NB4 (cell line): ENCODE results near the gene CASQ2.

ENCODE experiments used
- DNase-seq: peaks from one replicate; pipeline ENCODE4 v3.0.0; 2010; ENCODE audit warnings: low read depth
- H3K4me3 ChIP-seq: one replicate; pipeline ENCODE4 v1.5.1; 2011; ENCODE audit warnings: mild to moderate bottlenecking, low read depth, low read length, moderate library complexity
- MYC ChIP-seq: IDR thresholded peaks from 2 replicates; pipeline ENCODE4 v1.6.1; 2011; ENCODE audit warnings: low read depth, low read length
- POLR2A ChIP-seq: IDR thresholded peaks from 2 replicates; pipeline ENCODE4 v1.6.1; 2011; ENCODE audit warnings: mild to moderate bottlenecking; ENCODE audit not compliant: insufficient read length; ENCODE audit errors: extremely low read depth
- TF ChIP-seq, protein P1 (sequence below): IDR thresholded peaks from one replicate; pipeline ENCODE4 v1.5.1; 2012; ENCODE audit warnings: low read depth, low read length
- TF ChIP-seq, protein P2 (sequence below): IDR thresholded peaks from 2 replicates; pipeline ENCODE4 v1.6.1; 2011; ENCODE audit warnings: low read depth, low read length

CASQ2 gene

DNA sequence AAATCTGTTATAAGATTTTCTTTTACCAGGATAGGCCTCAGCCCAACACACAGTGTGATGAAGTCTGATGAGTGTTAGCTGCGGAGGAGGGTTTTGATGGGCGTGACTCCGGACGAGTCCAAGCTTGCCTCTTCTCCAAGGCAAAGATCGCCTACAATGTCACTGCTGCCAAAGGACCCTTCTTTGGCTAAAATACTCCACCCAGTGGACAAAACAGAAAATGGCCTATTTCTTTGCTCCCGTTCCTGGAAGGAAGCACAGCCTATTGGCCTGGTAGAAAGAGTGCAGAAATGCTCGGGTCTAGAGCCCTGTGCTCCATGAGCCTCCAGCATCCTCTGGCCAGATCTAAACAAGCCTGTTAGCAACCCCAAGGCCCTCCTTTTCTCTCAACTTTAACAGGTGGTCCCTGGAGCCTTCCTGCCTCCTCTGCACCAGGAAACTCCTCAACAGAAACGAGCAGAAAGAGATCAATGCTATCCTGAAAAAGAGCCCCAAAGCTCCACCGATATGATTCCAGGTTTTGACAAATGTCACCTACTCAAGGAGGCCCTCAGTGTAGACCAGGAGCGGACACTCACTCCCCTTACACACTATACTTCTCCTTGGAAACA lies 3.4 kb upstream of the CASQ2 start:
- peak; percentile 81 for DNase-seq
- H3K4me3 ChIP-seq, result no peak overlapping the region
- TF ChIP-seq POLR2A (no peak), MYC (no peak)
- TF ChIP-seq, protein P1, sequence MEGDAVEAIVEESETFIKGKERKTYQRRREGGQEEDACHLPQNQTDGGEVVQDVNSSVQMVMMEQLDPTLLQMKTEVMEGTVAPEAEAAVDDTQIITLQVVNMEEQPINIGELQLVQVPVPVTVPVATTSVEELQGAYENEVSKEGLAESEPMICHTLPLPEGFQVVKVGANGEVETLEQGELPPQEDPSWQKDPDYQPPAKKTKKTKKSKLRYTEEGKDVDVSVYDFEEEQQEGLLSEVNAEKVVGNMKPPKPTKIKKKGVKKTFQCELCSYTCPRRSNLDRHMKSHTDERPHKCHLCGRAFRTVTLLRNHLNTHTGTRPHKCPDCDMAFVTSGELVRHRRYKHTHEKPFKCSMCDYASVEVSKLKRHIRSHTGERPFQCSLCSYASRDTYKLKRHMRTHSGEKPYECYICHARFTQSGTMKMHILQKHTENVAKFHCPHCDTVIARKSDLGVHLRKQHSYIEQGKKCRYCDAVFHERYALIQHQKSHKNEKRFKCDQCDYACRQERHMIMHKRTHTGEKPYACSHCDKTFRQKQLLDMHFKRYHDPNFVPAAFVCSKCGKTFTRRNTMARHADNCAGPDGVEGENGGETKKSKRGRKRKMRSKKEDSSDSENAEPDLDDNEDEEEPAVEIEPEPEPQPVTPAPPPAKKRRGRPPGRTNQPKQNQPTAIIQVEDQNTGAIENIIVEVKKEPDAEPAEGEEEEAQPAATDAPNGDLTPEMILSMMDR, result peak; percentile 72
- TF ChIP-seq, protein P2, sequence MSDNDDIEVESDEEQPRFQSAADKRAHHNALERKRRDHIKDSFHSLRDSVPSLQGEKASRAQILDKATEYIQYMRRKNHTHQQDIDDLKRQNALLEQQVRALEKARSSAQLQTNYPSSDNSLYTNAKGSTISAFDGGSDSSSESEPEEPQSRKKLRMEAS, result no peak

DNA sequence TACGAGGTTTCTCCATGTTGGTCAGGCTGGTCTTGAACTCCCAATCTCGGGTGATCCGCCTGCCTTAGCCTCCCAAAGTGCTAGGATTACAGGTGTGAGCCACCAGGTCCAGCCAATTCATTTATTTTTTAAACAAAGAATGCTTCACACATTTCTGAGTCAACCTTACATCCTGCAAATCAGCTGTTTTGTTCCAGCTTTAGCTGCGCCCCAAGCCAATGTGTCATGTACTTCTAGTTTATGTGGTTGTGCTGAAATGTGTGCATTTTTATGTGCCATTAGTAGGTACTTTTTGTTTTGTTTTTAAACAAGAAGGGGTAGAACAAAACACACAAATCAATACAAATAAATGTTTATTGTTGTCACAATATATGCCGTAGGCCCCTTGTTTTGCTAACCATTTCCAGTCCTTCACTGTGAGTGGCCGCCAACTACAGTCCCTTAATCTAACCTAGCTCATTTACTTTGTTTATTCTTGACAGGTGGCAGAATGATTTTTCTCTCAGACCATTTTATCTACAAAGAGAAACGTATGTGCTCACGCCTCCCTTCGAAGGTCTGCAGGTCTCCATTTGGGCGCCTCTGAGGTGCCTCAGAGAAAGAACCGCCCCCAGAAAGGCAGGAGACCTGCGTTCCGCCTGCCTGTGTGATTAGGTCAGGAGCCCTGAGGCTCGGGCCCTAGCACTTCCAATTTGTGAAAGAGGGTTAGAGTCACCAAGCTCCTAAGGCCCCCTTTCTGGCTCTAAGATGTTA lies 2.8 kb upstream of the CASQ2 start:
- no peak for DNase-seq
- H3K4me3 ChIP-seq, result no peak overlapping the region
- TF ChIP-seq, protein P1, result no peak
- TF ChIP-seq, protein P2, result no peak
- TF ChIP-seq MYC, result no peak
- no peak for TF ChIP-seq POLR2A

DNA sequence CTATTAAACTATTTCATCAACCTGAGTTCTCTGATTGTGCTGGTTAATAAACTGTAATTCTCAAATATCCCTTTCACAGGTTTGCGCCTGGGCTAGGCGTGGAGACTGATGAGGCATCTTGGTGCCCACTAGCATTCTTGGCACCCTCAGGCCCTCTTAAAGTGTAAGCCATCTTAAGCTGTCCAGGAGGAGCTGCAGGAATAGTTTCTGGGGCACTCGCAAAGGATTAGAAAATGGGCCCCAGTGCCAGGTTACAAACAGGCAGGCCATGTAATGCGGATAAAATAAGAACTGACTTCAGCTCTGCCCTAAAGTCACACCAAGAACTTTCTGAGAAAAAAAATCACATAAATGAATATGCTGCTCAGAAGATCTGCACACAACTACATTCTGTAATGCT lies 1.1 kb downstream of the CASQ2 start:
- no peak overlapping the region for H3K4me3 ChIP-seq
- TF ChIP-seq, protein P1, result no peak
- no peak for TF ChIP-seq MYC
- no peak for TF ChIP-seq POLR2A
- TF ChIP-seq, protein P2, result no peak
- no peak for DNase-seq

DNA sequence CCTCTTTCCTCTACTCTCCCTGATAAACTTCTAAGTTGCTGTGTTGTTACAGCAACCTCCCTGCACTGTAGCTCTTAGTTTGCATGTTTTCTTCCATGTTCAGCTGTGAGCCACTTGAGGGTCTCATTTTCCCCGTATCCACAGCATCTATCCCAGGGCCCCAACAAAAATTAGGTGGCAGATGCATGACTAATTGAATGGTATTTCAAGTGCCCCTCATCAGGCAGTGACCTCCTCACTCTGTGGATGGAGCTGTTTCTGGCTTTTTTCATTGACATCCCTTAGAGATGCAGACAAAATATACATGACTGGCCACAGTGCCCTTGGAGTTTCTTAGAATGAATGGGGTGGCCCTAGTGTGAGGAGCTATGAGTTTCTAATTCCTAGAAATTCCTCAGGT lies 3.4 kb downstream of the CASQ2 start:
- H3K4me3 ChIP-seq, result no peak overlapping the region
- no peak for DNase-seq
- TF ChIP-seq POLR2A, result no peak
- TF ChIP-seq, protein P2, result no peak
- no peak for TF ChIP-seq MYC
- TF ChIP-seq, protein P1, result no peak

DNA sequence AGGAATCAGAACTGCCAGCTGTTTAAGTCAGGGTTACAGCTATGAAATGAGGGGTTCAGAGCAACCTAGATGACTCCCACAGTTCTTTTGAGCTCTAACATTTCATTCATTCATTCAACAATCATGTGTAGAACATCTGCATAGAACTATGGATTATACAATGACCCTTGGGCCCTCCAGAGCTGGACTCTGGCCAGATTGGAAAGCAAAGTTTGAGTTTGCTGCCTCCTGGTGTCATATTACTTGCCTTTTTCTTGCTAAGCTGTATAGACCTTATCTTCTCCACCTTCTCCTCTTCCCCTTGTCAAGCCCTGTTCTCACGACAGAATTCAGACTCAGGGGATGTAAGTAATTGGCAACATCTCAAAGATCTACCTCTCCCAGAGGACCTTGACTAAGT lies 4.0 kb downstream of the CASQ2 start:
- TF ChIP-seq MYC, result no peak
- TF ChIP-seq, protein P1, result peak; percentile 14
- no peak overlapping the region for H3K4me3 ChIP-seq
- DNase-seq, result peak; percentile 34
